ENCODE results near the gene LAMC2. TPM values are rescaled to one million over a fixed set of nuclear protein-coding genes. Genes with fewer than 3 reads are reported as not detected.
"Not testable (repeated sequence)": the region's sequence is repeated elsewhere in the genome, so short reads cannot be mapped to it uniquely, and the experiment has no call there.

The LAMC2 gene
- total RNA-seq, 2 experiments from 2014 or later = not detected

DNA sequence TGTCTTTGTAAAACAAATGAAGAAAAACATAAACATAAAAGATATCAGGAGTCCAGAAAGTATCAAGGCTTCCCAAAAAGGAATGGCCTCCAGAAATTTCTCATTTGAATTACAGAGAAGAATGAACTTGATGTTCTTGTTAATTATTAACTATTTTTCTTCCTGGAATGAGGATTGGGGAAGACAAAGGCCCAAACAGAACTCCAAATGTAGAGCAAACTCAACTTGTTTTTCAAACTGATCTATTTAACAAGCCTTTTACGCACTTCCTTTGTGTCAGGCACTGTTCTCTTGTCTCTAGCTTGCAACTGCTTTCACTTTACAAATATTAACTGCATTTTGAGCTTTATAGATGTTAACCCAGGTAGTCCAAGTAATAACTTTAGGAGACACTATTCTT is 45.5 kb downstream of the LAMC2 start:
- no peak for ATAC-seq
- Mint-ChIP-seq H3K27ac (no peak overlapping the region), H3K27me3 (ENCODE audit: low read depth) (no peaks in the 10 kb centered on the region), H3K9me3 (ENCODE audit: insufficient read depth) (no peaks in the 10 kb centered on the region), H3K36me3 (ENCODE audit: low read depth) (no peaks in the 10 kb centered on the region), H3K4me1 (ENCODE audit: low read depth) (peaks cover 12% of the 10 kb centered on the region), H3K4me3 (no peak overlapping the region)
- ChIA-PET POLR2A (no interaction called here), CTCF (no interaction called here)
- no peak for DNase-seq

DNA sequence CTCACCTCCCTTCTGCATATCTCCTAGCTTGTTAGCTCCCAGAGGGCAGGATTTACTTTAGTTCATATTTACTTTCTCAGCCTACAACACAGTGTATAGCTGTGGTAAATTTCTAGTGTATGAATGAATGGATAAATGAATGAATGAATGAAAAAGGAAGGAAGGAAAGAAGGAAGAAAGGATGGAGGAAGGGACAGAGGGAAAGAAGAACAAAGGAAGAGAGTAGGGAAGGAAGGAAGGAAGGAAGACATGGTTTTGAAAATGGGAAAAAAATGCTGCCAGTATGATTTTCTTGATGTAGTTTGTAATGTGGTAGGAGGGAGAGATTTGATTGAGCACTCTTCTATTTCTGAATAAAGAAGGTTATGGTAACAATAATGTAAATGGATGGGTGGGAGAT is 47.0 kb downstream of the LAMC2 start:
- ChIA-PET CTCF (no interaction called here), POLR2A (no interaction called here)
- ATAC-seq = no peak
- no peak overlapping the region for H3K27ac Mint-ChIP-seq
- H3K36me3 Mint-ChIP-seq (ENCODE audit: low read depth) = no peaks in the 10 kb centered on the region
- H3K4me3 Mint-ChIP-seq = no peak overlapping the region
- no peaks in the 10 kb centered on the region for H3K9me3 Mint-ChIP-seq (ENCODE audit: insufficient read depth)
- no peaks in the 10 kb centered on the region for H3K4me1 Mint-ChIP-seq (ENCODE audit: low read depth)
- no peaks in the 10 kb centered on the region for H3K27me3 Mint-ChIP-seq (ENCODE audit: low read depth)
- no peak for DNase-seq

DNA sequence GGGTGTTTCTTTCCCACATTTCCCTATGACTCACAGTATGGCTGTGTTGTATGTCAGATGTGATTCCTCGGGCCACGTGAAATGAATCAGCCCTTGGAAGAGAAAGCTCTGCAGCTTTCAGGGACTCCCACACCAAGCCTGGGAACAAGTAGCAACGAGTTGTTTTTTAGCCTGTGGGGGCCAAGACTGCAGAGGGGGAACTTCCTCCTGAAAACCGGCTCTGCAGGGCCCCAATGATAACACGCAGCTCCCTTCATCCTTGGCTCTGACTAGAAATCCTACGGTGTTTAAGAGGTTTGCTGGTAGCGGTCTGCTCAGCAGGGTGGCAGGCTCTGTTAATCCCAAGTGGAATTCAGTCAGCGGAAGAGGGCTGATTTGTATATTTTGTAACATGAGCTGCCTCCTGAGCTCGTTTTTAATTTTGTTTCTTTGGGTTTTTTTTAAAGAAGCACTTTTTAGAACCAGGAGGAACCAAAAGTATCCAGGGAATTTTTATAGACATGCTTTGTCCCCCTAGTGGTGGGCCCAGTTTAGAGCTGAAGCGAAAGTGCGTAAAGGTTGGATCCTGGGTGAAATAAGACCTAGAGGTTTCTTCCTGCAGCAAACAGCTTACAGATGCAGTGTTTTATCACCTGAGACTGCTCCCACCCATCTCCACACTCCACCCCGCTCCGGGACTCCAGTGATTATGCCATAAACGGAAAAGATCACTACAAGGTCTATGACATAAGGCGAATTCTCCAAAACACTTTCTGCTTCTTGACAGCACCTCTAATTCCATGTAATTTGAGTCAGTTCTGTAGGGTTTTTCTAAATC is 48.8 kb downstream of the LAMC2 start:
- no peak overlapping the region for H3K4me3 Mint-ChIP-seq
- H3K9me3 Mint-ChIP-seq (ENCODE audit: insufficient read depth) = no peaks in the 10 kb centered on the region
- DNase-seq = no peak
- ChIA-PET POLR2A (no interaction called here), CTCF (interaction anchor here (0.7 kb wide), 1 partner anchor 13 kb away, joined by 3 read pairs; no protein-coding TSS in a partner anchor)
- H3K4me1 Mint-ChIP-seq (ENCODE audit: low read depth) = no peaks in the 10 kb centered on the region
- H3K27ac Mint-ChIP-seq = no peak overlapping the region
- H3K27me3 Mint-ChIP-seq (ENCODE audit: low read depth) = no peaks in the 10 kb centered on the region
- ATAC-seq = no peak
- H3K36me3 Mint-ChIP-seq (ENCODE audit: low read depth) = no peaks in the 10 kb centered on the region

DNA sequence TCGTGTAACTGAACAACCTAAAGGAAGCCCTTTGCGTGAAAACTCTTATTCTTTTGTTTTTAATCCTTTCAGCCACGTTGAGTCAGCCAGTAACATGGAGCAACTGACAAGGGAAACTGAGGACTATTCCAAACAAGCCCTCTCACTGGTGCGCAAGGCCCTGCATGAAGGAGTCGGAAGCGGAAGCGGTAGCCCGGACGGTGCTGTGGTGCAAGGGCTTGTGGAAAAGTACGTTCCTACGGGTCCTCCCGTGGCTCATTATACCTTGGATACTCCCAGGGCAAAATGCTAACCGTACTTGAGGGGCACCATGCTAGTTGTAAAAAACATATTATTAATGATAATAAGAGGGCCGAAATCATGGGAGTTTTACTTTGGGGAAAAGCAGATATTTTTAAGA is 49.4 kb downstream of the LAMC2 start:
- no peaks in the 10 kb centered on the region for H3K4me1 Mint-ChIP-seq (ENCODE audit: low read depth)
- H3K27ac Mint-ChIP-seq = no peak overlapping the region
- H3K9me3 Mint-ChIP-seq (ENCODE audit: insufficient read depth) = no peaks in the 10 kb centered on the region
- ATAC-seq = no peak
- no peak overlapping the region for H3K4me3 Mint-ChIP-seq
- CTCF ChIA-PET = interaction anchor here (0.7 kb wide), 1 partner anchor 12 kb away, joined by 3 read pairs; no protein-coding TSS in a partner anchor
- POLR2A ChIA-PET = no interaction called here
- H3K27me3 Mint-ChIP-seq (ENCODE audit: low read depth) = no peaks in the 10 kb centered on the region
- no peak for DNase-seq
- H3K36me3 Mint-ChIP-seq (ENCODE audit: low read depth) = no peaks in the 10 kb centered on the region

DNA sequence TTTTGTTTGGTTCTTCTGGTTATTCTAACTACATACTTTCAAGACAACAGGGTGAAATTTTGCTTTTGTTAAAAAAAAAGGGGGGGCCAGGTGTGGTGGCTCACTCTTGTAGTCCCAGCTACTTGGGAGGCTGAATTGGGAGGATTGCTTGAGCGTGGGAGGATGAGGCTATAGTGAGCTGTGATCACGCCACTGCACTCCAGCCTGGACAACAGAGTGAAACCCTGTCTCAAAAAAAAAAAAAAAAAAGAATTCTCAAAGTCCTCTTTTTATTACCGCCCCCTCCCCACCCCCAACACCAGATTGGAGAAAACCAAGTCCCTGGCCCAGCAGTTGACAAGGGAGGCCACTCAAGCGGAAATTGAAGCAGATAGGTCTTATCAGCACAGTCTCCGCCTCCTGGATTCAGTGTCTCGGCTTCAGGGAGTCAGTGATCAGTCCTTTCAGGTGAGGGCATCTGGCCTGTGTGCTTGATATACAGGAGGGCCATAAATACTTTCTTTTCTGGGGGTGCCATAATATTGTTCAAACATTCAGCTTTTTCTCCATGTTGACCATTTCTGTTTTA is 50.2 kb downstream of the LAMC2 start:
- no peaks in the 10 kb centered on the region for H3K9me3 Mint-ChIP-seq (ENCODE audit: insufficient read depth)
- H3K27me3 Mint-ChIP-seq (ENCODE audit: low read depth) = no peaks in the 10 kb centered on the region
- CTCF ChIA-PET = no interaction called here
- H3K4me1 Mint-ChIP-seq (ENCODE audit: low read depth) = no peaks in the 10 kb centered on the region
- no peak overlapping the region for H3K4me3 Mint-ChIP-seq
- no peaks in the 10 kb centered on the region for H3K36me3 Mint-ChIP-seq (ENCODE audit: low read depth)
- no peak for ATAC-seq
- POLR2A ChIA-PET = no interaction called here
- no peak for DNase-seq
- H3K27ac Mint-ChIP-seq = no peak overlapping the region

DNA sequence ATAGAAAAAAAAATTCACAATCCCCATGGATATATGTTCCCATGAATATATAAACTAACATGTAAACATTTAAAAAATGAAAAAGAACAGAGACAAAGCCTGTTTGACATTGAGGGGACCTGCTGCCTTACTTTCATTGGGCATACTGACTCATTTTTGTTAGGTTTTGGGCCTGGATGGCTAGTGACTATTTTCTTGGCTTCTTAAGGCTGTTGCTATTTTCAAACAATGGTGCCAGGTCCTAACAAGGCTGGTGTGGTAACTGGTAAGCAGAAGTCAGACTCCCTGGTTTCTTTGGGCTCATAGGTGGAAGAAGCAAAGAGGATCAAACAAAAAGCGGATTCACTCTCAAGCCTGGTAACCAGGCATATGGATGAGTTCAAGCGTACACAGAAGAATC is 51.0 kb downstream of the LAMC2 start:
- CTCF ChIA-PET = interaction anchor here (1.1 kb wide), 1 partner anchor 9 kb away, joined by 5 read pairs; no protein-coding TSS in a partner anchor

DNA sequence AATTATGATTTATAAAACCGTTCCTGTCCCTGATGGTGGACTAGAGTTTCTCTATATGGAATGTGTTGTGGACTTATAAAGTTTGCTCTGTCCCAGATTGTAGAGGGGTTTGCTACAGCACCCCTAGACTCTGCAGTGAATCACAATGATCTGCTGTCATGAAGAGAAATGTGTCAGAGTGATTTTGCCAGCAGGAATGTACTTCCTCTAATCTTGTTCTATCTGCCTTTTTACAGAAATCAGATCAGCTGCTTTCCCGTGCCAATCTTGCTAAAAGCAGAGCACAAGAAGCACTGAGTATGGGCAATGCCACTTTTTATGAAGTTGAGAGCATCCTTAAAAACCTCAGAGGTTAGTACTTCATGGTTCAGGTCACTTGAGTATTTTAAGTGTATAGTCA is 52.0 kb downstream of the LAMC2 start:
- POLR2A ChIA-PET = no interaction called here
- Mint-ChIP-seq H3K4me1 (ENCODE audit: low read depth) (no peaks in the 10 kb centered on the region), H3K4me3 (no peak overlapping the region), H3K27ac (no peak overlapping the region), H3K27me3 (ENCODE audit: low read depth) (no peaks in the 10 kb centered on the region), H3K9me3 (ENCODE audit: insufficient read depth) (no peaks in the 10 kb centered on the region), H3K36me3 (ENCODE audit: low read depth) (no peaks in the 10 kb centered on the region)
- CTCF ChIA-PET = interaction anchor here (1.0 to 1.1 kb wide), 2 partner anchors 10 to 19 kb away, joined by 3 to 5 read pairs; no protein-coding TSS in a partner anchor
- DNase-seq = no peak
- no peak for ATAC-seq

More for the DNA sequence above, 51.0 kb downstream of the LAMC2 start:
- Mint-ChIP-seq H3K27ac (no peak overlapping the region), H3K4me3 (no peak overlapping the region), H3K27me3 (ENCODE audit: low read depth) (no peaks in the 10 kb centered on the region), H3K4me1 (ENCODE audit: low read depth) (no peaks in the 10 kb centered on the region), H3K9me3 (ENCODE audit: insufficient read depth) (no peaks in the 10 kb centered on the region), H3K36me3 (ENCODE audit: low read depth) (no peaks in the 10 kb centered on the region)
- no peak for ATAC-seq
- POLR2A ChIA-PET = no interaction called here
- no peak for DNase-seq

DNA sequence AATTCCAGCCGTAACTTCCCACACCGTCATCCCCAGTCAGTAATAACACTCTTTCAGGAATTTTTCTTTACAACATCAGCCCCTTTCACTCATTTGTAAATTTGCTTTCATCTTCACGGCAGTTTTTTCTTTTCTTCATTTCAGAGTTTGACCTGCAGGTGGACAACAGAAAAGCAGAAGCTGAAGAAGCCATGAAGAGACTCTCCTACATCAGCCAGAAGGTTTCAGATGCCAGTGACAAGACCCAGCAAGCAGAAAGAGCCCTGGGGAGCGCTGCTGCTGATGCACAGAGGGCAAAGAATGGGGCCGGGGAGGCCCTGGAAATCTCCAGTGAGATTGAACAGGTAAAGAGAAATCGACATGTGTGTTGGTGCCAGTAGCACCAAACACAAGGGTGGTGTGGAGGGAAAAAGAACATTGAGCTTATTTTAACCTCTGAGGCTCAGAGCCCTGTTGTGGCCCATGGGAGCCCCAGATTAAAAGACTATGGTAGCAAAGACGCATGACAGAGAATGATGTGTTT is 53.2 kb downstream of the LAMC2 start:
- no peaks in the 10 kb centered on the region for H3K9me3 Mint-ChIP-seq (ENCODE audit: insufficient read depth)

DNA sequence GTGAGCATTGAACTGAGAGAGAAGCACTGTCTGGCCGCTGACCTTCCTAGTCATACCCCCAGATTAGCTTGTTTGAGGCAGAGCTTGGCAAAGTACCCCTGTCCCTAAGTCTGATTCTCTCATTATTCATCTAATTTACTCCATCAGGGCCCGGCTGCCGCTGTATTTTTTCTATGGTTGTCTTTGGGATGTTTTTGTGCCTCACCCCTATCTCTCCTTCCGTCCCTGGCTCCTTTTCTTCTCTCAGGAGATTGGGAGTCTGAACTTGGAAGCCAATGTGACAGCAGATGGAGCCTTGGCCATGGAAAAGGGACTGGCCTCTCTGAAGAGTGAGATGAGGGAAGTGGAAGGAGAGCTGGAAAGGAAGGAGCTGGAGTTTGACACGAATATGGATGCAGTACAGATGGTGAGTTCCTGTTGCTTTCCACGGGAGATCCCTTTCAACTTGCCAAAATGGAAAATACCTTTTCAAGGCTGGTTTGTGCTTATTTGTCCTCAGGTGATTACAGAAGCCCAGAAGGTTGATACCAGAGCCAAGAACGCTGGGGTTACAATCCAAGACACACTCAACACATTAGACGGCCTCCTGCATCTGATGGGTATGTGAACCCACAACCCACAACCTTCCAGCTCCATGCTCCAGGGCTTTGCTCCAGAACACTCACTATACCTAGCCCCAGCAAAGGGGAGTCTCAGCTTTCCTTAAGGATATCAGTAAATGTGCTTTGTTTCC is 53.9 kb downstream of the LAMC2 start:
- no peaks in the 10 kb centered on the region for H3K9me3 Mint-ChIP-seq (ENCODE audit: insufficient read depth)
- H3K27me3 Mint-ChIP-seq (ENCODE audit: low read depth) = peaks cover 6% of the 10 kb centered on the region
- no peak overlapping the region for H3K4me3 Mint-ChIP-seq
- no peaks in the 10 kb centered on the region for H3K4me1 Mint-ChIP-seq (ENCODE audit: low read depth)
- H3K36me3 Mint-ChIP-seq (ENCODE audit: low read depth) = no peaks in the 10 kb centered on the region
- ChIA-PET POLR2A (no interaction called here), CTCF (interaction anchor here (1.3 kb wide), 1 partner anchor 12 kb away, joined by 4 read pairs; no protein-coding TSS in a partner anchor)
- no peak overlapping the region for H3K27ac Mint-ChIP-seq
- no peak for ATAC-seq
- no peak for DNase-seq

More for the DNA sequence above, 53.2 kb downstream of the LAMC2 start:
- ATAC-seq (no peak), DNase-seq (no peak)
- Mint-ChIP-seq H3K4me1 (ENCODE audit: low read depth) (no peaks in the 10 kb centered on the region), H3K27ac (no peak overlapping the region), H3K4me3 (no peak overlapping the region), H3K36me3 (ENCODE audit: low read depth) (no peaks in the 10 kb centered on the region), H3K27me3 (ENCODE audit: low read depth) (peaks cover 6% of the 10 kb centered on the region)
- POLR2A ChIA-PET = no interaction called here
- CTCF ChIA-PET = interaction anchor here (1.3 kb wide), 1 partner anchor 12 kb away, joined by 4 read pairs; no protein-coding TSS in a partner anchor

DNA sequence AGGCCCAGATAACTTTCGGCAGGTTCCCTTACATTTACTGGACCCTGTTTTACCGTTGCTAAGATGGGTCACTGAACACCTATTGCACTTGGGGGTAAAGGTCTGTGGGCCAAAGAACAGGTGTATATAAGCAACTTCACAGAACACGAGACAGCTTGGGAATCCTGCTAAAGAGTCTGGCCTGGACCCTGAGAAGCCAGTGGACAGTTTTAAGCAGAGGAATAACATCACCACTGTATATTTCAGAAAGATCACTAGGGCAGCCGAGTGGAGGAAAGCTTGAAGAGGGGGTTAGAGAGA is 54.4 kb downstream of the LAMC2 start:
- no peak for DNase-seq
- ATAC-seq = no peak
- no peaks in the 10 kb centered on the region for H3K9me3 Mint-ChIP-seq (ENCODE audit: insufficient read depth)
- H3K4me3 Mint-ChIP-seq = no peak overlapping the region
- POLR2A ChIA-PET = no interaction called here
- CTCF ChIA-PET = no interaction called here
- no peaks in the 10 kb centered on the region for H3K4me1 Mint-ChIP-seq (ENCODE audit: low read depth)
- H3K27me3 Mint-ChIP-seq (ENCODE audit: low read depth) = peaks cover 6% of the 10 kb centered on the region
- no peak overlapping the region for H3K27ac Mint-ChIP-seq
- no peaks in the 10 kb centered on the region for H3K36me3 Mint-ChIP-seq (ENCODE audit: low read depth)

DNA sequence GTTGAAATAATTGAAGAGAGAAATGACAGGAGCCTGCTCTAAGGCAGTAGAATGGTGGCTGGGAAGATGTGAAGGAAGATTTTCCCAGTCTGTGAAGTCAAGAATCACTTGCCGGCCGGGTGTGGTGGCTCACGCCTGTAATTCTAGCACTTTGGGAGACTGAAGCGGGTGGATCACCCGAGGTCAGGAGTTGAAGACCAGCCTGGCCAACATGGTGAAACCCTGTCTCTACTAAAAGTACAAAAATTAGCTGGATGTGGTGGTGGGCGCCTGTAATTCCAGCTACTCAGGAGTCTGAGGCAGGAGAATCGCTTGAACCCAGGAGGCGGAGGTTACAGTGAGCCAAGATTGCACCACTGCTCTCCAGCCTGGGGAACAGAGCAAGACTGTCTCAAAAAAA is 54.8 kb downstream of the LAMC2 start:
- H3K4me1 Mint-ChIP-seq (ENCODE audit: low read depth); CTCF ChIA-PET; POLR2A ChIA-PET; H3K9me3 Mint-ChIP-seq (ENCODE audit: insufficient read depth); H3K36me3 Mint-ChIP-seq (ENCODE audit: low read depth); DNase-seq; H3K27ac Mint-ChIP-seq; H3K4me3 Mint-ChIP-seq; H3K27me3 Mint-ChIP-seq (ENCODE audit: low read depth); ATAC-seq: not testable (repeated sequence)

DNA sequence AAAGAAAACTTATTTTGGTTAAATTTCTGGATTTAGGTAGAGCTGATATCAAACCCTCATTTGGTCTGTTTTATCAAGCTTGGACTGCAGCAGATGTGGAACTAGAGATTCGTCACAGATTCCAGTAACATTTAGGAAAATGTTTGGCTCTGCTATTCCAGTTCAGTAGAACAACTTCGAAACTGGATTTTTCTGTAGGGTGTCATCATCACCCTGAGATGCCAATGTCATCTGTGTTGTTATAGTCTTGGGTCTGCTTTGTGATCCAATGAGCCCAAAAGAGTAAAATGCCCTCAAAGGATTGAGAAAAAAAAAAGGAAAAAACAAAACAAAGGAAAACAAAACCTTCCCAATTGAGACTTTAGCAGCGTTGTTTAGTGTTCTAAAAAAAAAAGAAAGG is 55.4 kb downstream of the LAMC2 start:
- Mint-ChIP-seq H3K4me3 (no peak overlapping the region), H3K27me3 (ENCODE audit: low read depth) (peaks cover 6% of the 10 kb centered on the region), H3K27ac (no peak overlapping the region), H3K4me1 (ENCODE audit: low read depth) (no peaks in the 10 kb centered on the region), H3K9me3 (ENCODE audit: insufficient read depth) (no peaks in the 10 kb centered on the region), H3K36me3 (ENCODE audit: low read depth) (no peaks in the 10 kb centered on the region)
- no peak for ATAC-seq
- ChIA-PET POLR2A (no interaction called here), CTCF (no interaction called here)
- DNase-seq = no peak
